ENCODE measurements around the gene PLCH1. TPM values are rescaled to one million over a fixed set of nuclear protein-coding genes. Genes with fewer than 3 reads are reported as not detected.

The PLCH1 gene
- total and polyA plus RNA-seq, 2 experiments from 2014 or later: 8.1 to 25.3 TPM

GRCh38 chr3:155491696-155492095 is 253.2 kb downstream of the PLCH1 start:
- Mint-ChIP-seq H3K27me3 (ENCODE audit: insufficient read depth, low read depth, poor library complexity) (no peaks in the 10 kb centered on the region), H3K4me1 (no peaks in the 10 kb centered on the region; the same call in 2 of the 3 replicates), H3K36me3 (ENCODE audit: low read depth) (peaks cover 6% of the 10 kb centered on the region; the same call in 1 of the 3 replicates), H3K4me3 (no peak overlapping the region), H3K27ac (no peak overlapping the region), H3K9me3 (no peaks in the 10 kb centered on the region)
- Histone ChIP-seq H4K20me1 (replicated peaks; ENCODE audit: insufficient read depth) (no peaks in the 10 kb centered on the region), H3F3A (replicated peaks; ENCODE audit: low read depth) (no peaks in the 10 kb centered on the region), H3K27me3 (ENCODE audit: insufficient read depth) (no peaks in the 10 kb centered on the region), H3K79me2 (replicated peaks; ENCODE audit: insufficient read depth) (no peaks in the 10 kb centered on the region), H2AFZ (no peak overlapping the region), H3K9me2 (ENCODE audit: insufficient read depth) (no peaks in the 10 kb centered on the region), H3K27ac (ENCODE audit: low read depth) (no peak overlapping the region), H3K4me3 (no peak overlapping the region), H3K4me1 (ENCODE audit: insufficient read depth) (no peaks in the 10 kb centered on the region), H3K4me2 (no peak overlapping the region), H3K36me3 (ENCODE audit: insufficient read depth) (no peaks in the 10 kb centered on the region)
- DNase-seq (ENCODE audit: low spot score): no peak
- no peak for ATAC-seq
- no peak for TF ChIP-seq CREB1 (CRISPR knock-in tag; IDR thresholded peaks at IDR 0.05; ENCODE audit: low read depth)
- TF ChIP-seq, protein P1, sequence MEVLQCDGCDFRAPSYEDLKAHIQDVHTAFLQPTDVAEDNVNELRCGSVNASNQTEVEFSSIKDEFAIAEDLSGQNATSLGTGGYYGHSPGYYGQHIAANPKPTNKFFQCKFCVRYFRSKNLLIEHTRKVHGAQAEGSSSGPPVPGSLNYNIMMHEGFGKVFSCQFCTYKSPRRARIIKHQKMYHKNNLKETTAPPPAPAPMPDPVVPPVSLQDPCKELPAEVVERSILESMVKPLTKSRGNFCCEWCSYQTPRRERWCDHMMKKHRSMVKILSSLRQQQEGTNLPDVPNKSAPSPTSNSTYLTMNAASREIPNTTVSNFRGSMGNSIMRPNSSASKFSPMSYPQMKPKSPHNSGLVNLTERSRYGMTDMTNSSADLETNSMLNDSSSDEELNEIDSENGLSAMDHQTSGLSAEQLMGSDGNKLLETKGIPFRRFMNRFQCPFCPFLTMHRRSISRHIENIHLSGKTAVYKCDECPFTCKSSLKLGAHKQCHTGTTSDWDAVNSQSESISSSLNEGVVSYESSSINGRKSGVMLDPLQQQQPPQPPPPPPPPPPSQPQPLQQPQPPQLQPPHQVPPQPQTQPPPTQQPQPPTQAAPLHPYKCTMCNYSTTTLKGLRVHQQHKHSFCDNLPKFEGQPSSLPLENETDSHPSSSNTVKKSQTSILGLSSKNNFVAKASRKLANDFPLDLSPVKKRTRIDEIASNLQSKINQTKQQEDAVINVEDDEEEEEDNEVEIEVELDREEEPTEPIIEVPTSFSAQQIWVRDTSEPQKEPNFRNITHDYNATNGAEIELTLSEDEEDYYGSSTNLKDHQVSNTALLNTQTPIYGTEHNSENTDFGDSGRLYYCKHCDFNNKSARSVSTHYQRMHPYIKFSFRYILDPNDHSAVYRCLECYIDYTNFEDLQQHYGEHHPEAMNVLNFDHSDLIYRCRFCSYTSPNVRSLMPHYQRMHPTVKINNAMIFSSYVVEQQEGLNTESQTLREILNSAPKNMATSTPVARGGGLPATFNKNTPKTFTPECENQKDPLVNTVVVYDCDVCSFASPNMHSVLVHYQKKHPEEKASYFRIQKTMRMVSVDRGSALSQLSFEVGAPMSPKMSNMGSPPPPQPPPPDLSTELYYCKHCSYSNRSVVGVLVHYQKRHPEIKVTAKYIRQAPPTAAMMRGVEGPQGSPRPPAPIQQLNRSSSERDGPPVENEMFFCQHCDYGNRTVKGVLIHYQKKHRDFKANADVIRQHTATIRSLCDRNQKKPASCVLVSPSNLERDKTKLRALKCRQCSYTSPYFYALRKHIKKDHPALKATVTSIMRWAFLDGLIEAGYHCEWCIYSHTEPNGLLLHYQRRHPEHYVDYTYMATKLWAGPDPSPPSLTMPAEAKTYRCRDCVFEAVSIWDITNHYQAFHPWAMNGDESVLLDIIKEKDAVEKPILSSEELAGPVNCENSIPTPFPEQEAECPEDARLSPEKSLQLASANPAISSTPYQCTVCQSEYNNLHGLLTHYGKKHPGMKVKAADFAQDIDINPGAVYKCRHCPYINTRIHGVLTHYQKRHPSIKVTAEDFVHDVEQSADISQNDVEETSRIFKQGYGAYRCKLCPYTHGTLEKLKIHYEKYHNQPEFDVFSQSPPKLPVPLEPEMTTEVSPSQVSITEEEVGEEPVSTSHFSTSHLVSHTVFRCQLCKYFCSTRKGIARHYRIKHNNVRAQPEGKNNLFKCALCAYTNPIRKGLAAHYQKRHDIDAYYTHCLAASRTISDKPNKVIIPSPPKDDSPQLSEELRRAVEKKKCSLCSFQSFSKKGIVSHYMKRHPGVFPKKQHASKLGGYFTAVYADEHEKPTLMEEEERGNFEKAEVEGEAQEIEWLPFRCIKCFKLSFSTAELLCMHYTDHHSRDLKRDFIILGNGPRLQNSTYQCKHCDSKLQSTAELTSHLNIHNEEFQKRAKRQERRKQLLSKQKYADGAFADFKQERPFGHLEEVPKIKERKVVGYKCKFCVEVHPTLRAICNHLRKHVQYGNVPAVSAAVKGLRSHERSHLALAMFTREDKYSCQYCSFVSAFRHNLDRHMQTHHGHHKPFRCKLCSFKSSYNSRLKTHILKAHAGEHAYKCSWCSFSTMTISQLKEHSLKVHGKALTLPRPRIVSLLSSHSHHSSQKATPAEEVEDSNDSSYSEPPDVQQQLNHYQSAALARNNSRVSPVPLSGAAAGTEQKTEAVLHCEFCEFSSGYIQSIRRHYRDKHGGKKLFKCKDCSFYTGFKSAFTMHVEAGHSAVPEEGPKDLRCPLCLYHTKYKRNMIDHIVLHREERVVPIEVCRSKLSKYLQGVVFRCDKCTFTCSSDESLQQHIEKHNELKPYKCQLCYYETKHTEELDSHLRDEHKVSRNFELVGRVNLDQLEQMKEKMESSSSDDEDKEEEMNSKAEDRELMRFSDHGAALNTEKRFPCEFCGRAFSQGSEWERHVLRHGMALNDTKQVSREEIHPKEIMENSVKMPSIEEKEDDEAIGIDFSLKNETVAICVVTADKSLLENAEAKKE (CRISPR knock-in tag; IDR thresholded peaks at IDR 0.05): no peak
- TF ChIP-seq, protein P2, sequence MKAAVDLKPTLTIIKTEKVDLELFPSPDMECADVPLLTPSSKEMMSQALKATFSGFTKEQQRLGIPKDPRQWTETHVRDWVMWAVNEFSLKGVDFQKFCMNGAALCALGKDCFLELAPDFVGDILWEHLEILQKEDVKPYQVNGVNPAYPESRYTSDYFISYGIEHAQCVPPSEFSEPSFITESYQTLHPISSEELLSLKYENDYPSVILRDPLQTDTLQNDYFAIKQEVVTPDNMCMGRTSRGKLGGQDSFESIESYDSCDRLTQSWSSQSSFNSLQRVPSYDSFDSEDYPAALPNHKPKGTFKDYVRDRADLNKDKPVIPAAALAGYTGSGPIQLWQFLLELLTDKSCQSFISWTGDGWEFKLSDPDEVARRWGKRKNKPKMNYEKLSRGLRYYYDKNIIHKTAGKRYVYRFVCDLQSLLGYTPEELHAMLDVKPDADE (IDR thresholded peaks at IDR 0.05): no peak
- TF ChIP-seq ZNF114 (CRISPR knock-in tag; IDR thresholded peaks at IDR 0.05): no peak
- peak in 1 of 2 experiments; percentile 38; a peak in 2 of 4 replicates for TF ChIP-seq CTCF (conservative IDR thresholded peaks at IDR 0.05; ENCODE audit: low read depth in 2 of 2)
- no peak for TF ChIP-seq ZNF331 (CRISPR knock-in tag; IDR thresholded peaks at IDR 0.05; ENCODE audit: low read depth)
- no peak for TF ChIP-seq JUNB (IDR thresholded peaks at IDR 0.05; ENCODE audit: unreplicated experiment)
